Cardiac fibroblast (primary cell): Measurements from ENCODE around the gene NKAIN2.

Experiments
- DNase-seq, 2 donors: peaks; one replicate each; pipeline versions ENCODE4 v3.0.0 to v3.0.0-alpha.2; 2010; ENCODE audit warnings: low read depth in 2 of 2
- H3K4me3 ChIP-seq, 2 donors: replicated peaks in 1 of 2; 1 replicate in 1 of 2; 2 replicates in 1 of 2; pipeline ENCODE4 v1.5.1; 2011; ENCODE audit warnings: low read depth in 2 of 2, low read length in 2 of 2, mild to moderate bottlenecking in 2 of 2, moderate library complexity in 1 of 2
- TF ChIP-seq, protein P1 (sequence below): IDR thresholded peaks from one replicate; pipeline ENCODE4 v1.5.1; 2011; ENCODE audit warnings: low read depth, mild to moderate bottlenecking, low read length, inconsistent platforms

Gene NKAIN2

DNA sequence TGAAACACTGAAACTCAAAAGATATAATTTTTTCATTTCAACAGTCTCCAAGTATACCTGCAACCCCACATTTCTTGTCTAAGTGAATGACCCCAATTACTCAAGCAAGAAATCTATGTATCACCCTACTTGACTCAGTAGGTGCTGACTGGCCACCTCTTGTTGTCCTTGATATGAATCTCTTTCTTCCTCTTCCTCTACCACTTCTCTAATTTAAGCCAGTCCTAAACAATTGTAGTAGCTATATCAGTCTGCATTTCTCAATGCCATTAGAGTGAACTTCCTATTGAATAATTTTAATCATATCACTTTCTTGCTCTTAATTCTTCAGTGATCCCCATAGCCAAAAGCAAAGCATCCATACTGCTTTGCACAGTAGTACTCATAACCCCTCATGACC lies 93.2 kb downstream of the NKAIN2 start:
- TF ChIP-seq, protein P1, sequence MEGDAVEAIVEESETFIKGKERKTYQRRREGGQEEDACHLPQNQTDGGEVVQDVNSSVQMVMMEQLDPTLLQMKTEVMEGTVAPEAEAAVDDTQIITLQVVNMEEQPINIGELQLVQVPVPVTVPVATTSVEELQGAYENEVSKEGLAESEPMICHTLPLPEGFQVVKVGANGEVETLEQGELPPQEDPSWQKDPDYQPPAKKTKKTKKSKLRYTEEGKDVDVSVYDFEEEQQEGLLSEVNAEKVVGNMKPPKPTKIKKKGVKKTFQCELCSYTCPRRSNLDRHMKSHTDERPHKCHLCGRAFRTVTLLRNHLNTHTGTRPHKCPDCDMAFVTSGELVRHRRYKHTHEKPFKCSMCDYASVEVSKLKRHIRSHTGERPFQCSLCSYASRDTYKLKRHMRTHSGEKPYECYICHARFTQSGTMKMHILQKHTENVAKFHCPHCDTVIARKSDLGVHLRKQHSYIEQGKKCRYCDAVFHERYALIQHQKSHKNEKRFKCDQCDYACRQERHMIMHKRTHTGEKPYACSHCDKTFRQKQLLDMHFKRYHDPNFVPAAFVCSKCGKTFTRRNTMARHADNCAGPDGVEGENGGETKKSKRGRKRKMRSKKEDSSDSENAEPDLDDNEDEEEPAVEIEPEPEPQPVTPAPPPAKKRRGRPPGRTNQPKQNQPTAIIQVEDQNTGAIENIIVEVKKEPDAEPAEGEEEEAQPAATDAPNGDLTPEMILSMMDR: no peak
- DNase-seq: no peak
- no peak overlapping the region for H3K4me3 ChIP-seq

DNA sequence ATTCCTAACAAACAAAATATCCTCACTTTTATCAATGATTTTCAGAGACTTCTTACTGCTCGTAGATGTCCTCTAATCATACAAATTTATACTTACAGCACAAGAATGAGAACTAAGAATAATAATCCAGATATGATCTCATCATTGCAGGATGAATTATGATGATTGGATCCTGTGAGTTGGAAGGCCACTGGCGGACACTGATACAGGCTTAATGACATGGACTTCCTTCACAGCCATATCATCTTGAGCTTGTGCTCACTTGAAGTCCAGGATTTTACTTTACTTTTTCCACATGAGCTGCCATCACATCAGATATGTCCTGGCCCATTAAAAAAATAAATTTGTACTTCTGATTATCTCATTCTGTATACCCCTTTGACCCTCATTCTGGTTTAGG lies 94.3 kb downstream of the NKAIN2 start:
- no peak for DNase-seq
- H3K4me3 ChIP-seq: no peak overlapping the region
- TF ChIP-seq, protein P1: no peak

DNA sequence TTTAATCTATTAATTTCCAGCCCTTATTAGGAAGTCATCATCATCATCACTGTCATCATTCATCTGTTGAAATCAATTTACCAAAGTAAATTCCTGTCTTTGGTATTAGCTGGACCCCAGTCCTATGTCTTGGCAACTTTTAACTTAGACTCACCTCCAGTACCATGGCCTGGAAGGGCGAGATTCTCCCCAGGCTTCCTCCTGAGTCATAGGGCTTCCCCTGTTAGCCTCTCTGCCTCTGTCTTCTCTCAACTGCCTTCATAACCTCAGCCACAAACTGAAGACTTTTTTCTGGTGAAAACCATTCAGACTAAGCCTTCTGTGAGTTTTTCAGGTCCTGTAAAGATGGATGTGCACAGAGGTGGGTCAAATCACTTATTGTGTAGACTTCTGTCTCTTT lies 95.0 kb downstream of the NKAIN2 start:
- TF ChIP-seq, protein P1: no peak
- H3K4me3 ChIP-seq: no peak overlapping the region
- DNase-seq: no peak

DNA sequence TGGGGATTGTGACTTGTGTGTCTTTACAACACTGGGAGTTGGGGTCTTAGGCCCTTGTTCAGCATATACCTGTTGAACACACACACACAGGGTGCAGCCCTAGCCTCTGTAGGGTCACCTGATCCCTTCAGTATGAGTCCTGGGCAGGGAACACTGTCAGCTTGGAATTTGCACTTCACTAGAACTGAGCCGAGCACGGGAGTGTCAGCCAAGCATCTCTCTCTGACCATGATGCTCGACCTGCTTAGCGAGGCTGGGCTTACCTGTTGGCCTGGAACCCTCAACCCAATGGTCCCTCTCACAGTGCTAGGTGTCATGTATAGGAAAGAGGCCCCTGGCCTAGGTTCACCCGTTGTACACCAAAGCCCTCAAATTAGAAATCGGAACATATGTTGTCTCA lies 96.1 kb downstream of the NKAIN2 start:
- no peak for DNase-seq
- TF ChIP-seq, protein P1: no peak
- no peak overlapping the region for H3K4me3 ChIP-seq

DNA sequence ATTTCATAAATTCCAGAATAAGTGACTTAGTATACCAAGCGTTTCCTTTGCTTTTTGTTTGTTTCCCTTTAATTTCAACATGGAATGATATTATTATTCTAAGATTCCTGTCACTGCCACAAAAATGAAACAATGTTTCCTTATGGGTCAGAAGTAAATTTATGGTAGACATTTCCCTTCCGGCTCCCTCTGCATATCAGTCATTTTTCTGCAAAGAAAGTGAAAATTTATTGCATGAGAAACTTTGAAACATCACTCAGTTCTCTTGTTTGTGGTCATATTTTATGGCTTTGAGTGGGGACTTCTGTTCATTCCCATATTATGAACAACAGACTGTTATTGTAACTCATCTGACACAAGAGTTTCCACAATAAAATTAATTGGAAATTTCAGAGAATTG lies 97.8 kb downstream of the NKAIN2 start:
- DNase-seq: no peak
- H3K4me3 ChIP-seq: no peak overlapping the region
- TF ChIP-seq, protein P1: no peak

DNA sequence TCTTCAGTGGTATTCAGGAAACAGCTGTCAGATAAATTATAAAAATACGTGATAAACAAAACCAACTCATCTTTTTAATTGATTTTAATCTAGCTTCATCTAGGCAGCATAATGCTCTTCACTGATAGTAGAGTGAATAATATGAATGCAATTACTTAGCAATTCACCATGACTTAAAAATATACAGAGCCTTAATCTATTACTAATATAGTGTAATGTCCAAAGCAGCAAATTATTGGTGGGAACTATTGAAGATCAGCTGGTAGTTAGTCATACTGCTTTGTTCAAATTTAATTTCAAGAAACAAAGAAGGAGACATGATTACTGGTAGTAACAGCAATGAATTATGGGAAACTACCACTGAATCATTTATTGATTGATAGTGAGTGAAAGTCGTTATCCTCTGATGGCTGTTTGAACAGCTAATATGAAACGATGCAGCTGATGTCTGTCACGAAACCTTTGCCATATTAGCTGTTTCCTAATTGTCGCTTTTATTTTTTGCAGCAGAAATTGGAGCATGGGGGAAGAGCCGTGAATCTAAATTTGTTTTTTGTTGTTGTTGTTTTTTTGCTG lies 99.2 kb downstream of the NKAIN2 start:
- DNase-seq: no peak
- TF ChIP-seq, protein P1: no peak
- H3K4me3 ChIP-seq: no peak overlapping the region

DNA sequence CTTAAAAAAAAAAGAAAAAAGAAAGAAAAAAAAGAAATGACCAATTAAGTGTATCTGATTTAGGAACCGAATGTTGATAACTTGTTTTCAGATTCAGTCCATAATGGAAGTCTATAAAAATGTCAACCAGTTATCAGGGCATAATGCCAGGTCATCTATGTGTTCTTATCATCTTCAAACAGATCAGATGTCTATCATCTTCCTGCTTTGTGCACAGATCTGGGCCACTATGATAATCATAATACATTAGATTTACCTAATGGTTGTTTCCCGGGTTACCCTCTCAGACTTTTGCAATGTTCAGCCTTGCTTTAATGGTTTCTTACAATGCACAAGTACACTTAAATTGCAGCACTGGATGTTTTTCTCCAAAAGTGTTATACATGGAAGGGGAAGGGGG lies 100.6 kb downstream of the NKAIN2 start:
- DNase-seq: no peak
- H3K4me3 ChIP-seq: no peak overlapping the region
- TF ChIP-seq, protein P1: no peak
